Measurements from ENCODE around the gene DAD1. TPM values are rescaled to one million over a fixed set of nuclear protein-coding genes. Genes with fewer than 3 reads are reported as not detected.

DAD1 gene
- total and polyA plus RNA-seq, 7 donors = 115 to 274 (median 160) TPM

GRCh38 chr14:22531451-22532344, 57.3 kb downstream of the DAD1 start:
- TF ChIP-seq POLR2AphosphoS5 (IDR thresholded peaks at IDR 0.05) (no peak), POLR2A (IDR thresholded peaks at IDR 0.05) (no peak), EP300 (IDR thresholded peaks at IDR 0.05) (no peak)
- TF ChIP-seq, protein P1, sequence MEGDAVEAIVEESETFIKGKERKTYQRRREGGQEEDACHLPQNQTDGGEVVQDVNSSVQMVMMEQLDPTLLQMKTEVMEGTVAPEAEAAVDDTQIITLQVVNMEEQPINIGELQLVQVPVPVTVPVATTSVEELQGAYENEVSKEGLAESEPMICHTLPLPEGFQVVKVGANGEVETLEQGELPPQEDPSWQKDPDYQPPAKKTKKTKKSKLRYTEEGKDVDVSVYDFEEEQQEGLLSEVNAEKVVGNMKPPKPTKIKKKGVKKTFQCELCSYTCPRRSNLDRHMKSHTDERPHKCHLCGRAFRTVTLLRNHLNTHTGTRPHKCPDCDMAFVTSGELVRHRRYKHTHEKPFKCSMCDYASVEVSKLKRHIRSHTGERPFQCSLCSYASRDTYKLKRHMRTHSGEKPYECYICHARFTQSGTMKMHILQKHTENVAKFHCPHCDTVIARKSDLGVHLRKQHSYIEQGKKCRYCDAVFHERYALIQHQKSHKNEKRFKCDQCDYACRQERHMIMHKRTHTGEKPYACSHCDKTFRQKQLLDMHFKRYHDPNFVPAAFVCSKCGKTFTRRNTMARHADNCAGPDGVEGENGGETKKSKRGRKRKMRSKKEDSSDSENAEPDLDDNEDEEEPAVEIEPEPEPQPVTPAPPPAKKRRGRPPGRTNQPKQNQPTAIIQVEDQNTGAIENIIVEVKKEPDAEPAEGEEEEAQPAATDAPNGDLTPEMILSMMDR (IDR thresholded peaks at IDR 0.05) = no peak
- no peak overlapping the region for H3K27ac ChIP-seq

GRCh38 chr14:22530127-22530526, 58.9 kb downstream of the DAD1 start:
- intact Hi-C loops (cut with DNase I) = no loop called here
- WGBS, 2 donors = 75 to 76% methylated on average over 1 of the region's 1 CpG
- no peaks in the 10 kb centered on the region for H3K9me3 ChIP-seq
- TF ChIP-seq POLR2AphosphoS5 (IDR thresholded peaks at IDR 0.05) = no peak
- TF ChIP-seq, protein P1 (IDR thresholded peaks at IDR 0.05) = no peak
- no peak for TF ChIP-seq POLR2A (IDR thresholded peaks at IDR 0.05)
- no peak for TF ChIP-seq EP300 (IDR thresholded peaks at IDR 0.05)
- H3K4me3 ChIP-seq = no peak overlapping the region
- no peaks in the 10 kb centered on the region for H3K27me3 ChIP-seq
- H3K36me3 ChIP-seq = no peaks in the 10 kb centered on the region
- H3K27ac ChIP-seq = no peak overlapping the region
- no peak for DNase-seq
- H3K4me1 ChIP-seq = peaks cover 0 to 7% (median 0%) of the 10 kb centered on the region in 4 donors

More at GRCh38 chr14:22531451-22532344, 57.3 kb downstream of the DAD1 start:
- Histone ChIP-seq H3K4me1 (peaks cover 0 to 3% (median 2%) of the 10 kb centered on the region in 4 donors), H3K9me3 (no peaks in the 10 kb centered on the region), H3K27me3 (no peaks in the 10 kb centered on the region), H3K36me3 (no peaks in the 10 kb centered on the region), H3K4me3 (no peak overlapping the region)
- DNase-seq = no peak
- WGBS, 2 donors = 55 to 86% methylated on average over 5 of the region's 5 CpGs
- intact Hi-C loops (cut with DNase I) = no loop called here

DNA sequence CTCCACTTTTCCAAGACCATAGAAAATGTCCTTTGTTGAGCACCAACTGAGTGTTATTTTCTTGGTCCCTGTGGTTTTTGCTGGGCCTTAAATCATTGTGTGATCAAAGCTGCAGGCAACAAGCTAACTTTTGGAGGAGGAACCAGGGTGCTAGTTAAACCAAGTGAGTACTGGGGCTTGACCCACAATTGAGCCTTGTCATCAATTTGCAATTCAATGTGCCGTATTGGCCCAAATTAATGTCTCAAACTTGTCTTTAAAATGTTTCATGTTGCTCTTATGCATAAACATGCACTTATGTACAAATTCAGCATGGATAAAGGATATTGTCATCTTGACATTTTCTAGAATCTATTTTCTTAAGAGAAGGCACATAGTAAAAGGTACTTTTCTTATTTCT, 62.3 kb downstream of the DAD1 start:
- TF ChIP-seq, protein P1 (IDR thresholded peaks at IDR 0.05) = no peak
- no peak for TF ChIP-seq EP300 (IDR thresholded peaks at IDR 0.05)
- TF ChIP-seq POLR2A (IDR thresholded peaks at IDR 0.05) = no peak
- no peak for TF ChIP-seq POLR2AphosphoS5 (IDR thresholded peaks at IDR 0.05)
- Histone ChIP-seq H3K4me1 (peaks cover 0 to 24% (median 15%) of the 10 kb centered on the region in 4 donors), H3K4me3 (no peak overlapping the region), H3K27me3 (no peaks in the 10 kb centered on the region), H3K9me3 (no peaks in the 10 kb centered on the region), H3K36me3 (no peaks in the 10 kb centered on the region), H3K27ac (no peak overlapping the region)
- intact Hi-C loops (cut with DNase I) = no loop called here
- WGBS, 2 donors = 66 to 90% methylated on average over 1 of the region's 1 CpG
- no peak for DNase-seq

DNA sequence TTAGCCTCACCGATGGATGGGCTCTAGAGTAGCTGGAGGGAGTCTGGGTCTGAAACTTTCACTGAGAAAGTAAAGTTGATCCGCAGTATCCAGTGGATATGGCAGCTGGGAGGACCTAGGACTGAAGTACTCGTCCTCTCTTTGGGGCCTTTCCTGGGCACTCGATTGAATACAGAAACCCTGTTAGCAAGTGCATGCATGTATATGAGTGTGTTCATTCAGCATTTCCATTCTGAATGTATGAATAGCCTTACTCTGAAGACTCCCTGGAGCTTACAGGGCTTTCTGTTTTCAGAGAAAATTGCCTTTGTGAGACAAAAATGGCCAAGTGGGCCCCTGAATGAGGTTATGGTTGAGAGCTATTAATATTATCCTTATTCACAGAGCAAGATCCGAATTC, 62.8 kb downstream of the DAD1 start:
- no peak for TF ChIP-seq POLR2AphosphoS5 (IDR thresholded peaks at IDR 0.05)
- TF ChIP-seq EP300 (IDR thresholded peaks at IDR 0.05) = no peak
- no peak for TF ChIP-seq POLR2A (IDR thresholded peaks at IDR 0.05)
- TF ChIP-seq, protein P1 (IDR thresholded peaks at IDR 0.05) = no peak
- WGBS, 2 donors = 80 to 89% methylated on average over 5 of the region's 5 CpGs
- Histone ChIP-seq H3K27ac (no peak overlapping the region), H3K4me1 (peaks cover 0 to 29% (median 17%) of the 10 kb centered on the region in 4 donors), H3K27me3 (no peaks in the 10 kb centered on the region), H3K4me3 (no peak overlapping the region), H3K9me3 (no peaks in the 10 kb centered on the region), H3K36me3 (no peaks in the 10 kb centered on the region)
- no peak for DNase-seq
- intact Hi-C loops (cut with DNase I) = no loop called here

All from sigmoid colon (tissue), 7 donors.